ENCODE results near the gene ADAM10.

GRCh38 chr15:58627046-58627445 lies 122.5 kb downstream of the ADAM10 start:
- TF ChIP-seq POLR2A (IDR thresholded peaks at IDR 0.05) (no peak), POLR2AphosphoS5 (IDR thresholded peaks at IDR 0.05) (no peak), EP300 (IDR thresholded peaks at IDR 0.05) (no peak)
- TF ChIP-seq, protein P1, sequence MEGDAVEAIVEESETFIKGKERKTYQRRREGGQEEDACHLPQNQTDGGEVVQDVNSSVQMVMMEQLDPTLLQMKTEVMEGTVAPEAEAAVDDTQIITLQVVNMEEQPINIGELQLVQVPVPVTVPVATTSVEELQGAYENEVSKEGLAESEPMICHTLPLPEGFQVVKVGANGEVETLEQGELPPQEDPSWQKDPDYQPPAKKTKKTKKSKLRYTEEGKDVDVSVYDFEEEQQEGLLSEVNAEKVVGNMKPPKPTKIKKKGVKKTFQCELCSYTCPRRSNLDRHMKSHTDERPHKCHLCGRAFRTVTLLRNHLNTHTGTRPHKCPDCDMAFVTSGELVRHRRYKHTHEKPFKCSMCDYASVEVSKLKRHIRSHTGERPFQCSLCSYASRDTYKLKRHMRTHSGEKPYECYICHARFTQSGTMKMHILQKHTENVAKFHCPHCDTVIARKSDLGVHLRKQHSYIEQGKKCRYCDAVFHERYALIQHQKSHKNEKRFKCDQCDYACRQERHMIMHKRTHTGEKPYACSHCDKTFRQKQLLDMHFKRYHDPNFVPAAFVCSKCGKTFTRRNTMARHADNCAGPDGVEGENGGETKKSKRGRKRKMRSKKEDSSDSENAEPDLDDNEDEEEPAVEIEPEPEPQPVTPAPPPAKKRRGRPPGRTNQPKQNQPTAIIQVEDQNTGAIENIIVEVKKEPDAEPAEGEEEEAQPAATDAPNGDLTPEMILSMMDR (IDR thresholded peaks at IDR 0.05): no peak

Data from stomach (tissue), 4 donors.